Endothelial cell of umbilical vein (primary cell): ENCODE results near the gene MAML2.

Experiments
- EZH2 ChIP-seq: IDR thresholded peaks from 2 replicates; pipeline ENCODE4 v1.6.1; 2012; ENCODE audit warnings: borderline replicate concordance, low read depth, mild to moderate bottlenecking, moderate library complexity, low read length, inconsistent platforms; ENCODE audit not compliant: severe bottlenecking
- FOS ChIP-seq: IDR thresholded peaks from 2 replicates; pipeline ENCODE4 v1.6.1; 2011; ENCODE audit warnings: mild to moderate bottlenecking, low read length, moderate library complexity, borderline replicate concordance; ENCODE audit not compliant: insufficient read depth
- JUN ChIP-seq: IDR thresholded peaks from 2 replicates; pipeline ENCODE4 v1.6.1; 2011; ENCODE audit warnings: borderline replicate concordance, low read depth; ENCODE audit not compliant: insufficient read length, insufficient read depth
- MYC ChIP-seq: IDR thresholded peaks from one replicate; pipeline ENCODE4 v1.6.1; 2011; ENCODE audit warnings: mild to moderate bottlenecking, low read depth, low read length
- POLR2A ChIP-seq: IDR thresholded peaks from 2 replicates; pipeline ENCODE4 v1.6.1; 2012; ENCODE audit warnings: low read depth, mild to moderate bottlenecking, control low read depth, low read length
- POLR2AphosphoS5 ChIP-seq: IDR thresholded peaks from 2 replicates; pipeline ENCODE4 v1.6.1; 2012; ENCODE audit warnings: low read depth, mild to moderate bottlenecking, control low read depth, low read length, moderate library complexity; ENCODE audit not compliant: insufficient read depth
- TF ChIP-seq, protein P1 (sequence below), 2 donors: IDR thresholded peaks; 1 replicate in 1 of 2; 2 replicates in 1 of 2; pipeline ENCODE4 v1.5.1; 2011; ENCODE audit warnings: low read length in 2 of 2, mild to moderate bottlenecking in 2 of 2, moderate library complexity in 2 of 2, control low read depth in 1 of 2, inconsistent platforms in 1 of 2, low read depth in 1 of 2; ENCODE audit not compliant: insufficient read depth in 1 of 2; ENCODE audit errors: extremely low read depth in 1 of 2
- TF ChIP-seq, protein P2 (sequence below): IDR thresholded peaks from 2 replicates; pipeline ENCODE4 v1.6.1; 2011; ENCODE audit not compliant: insufficient read depth, insufficient read length

DNA sequence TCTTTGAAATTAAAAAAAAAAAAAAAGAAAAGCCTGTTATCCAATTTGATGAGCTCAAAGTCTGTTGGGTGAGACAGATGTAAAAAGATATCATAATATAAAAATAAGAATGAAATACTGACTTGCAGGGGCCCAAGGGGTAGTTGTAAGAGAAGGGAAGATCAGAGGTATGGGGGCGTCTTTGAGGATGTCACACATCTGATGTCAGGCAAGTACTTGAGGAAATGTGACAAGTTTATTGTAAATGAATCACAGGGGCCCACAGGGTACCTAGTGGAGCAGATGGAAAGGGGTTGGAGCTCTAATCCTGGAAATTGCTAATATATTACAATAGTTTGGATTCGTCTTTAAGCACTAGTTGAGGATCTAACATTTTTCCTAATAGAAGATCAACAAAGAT, 131.6 kb downstream of the MAML2 start:
- TF ChIP-seq MYC (no peak), FOS (no peak), POLR2A (no peak), EZH2 (no peak), POLR2AphosphoS5 (no peak), JUN (no peak)
- TF ChIP-seq, protein P1, sequence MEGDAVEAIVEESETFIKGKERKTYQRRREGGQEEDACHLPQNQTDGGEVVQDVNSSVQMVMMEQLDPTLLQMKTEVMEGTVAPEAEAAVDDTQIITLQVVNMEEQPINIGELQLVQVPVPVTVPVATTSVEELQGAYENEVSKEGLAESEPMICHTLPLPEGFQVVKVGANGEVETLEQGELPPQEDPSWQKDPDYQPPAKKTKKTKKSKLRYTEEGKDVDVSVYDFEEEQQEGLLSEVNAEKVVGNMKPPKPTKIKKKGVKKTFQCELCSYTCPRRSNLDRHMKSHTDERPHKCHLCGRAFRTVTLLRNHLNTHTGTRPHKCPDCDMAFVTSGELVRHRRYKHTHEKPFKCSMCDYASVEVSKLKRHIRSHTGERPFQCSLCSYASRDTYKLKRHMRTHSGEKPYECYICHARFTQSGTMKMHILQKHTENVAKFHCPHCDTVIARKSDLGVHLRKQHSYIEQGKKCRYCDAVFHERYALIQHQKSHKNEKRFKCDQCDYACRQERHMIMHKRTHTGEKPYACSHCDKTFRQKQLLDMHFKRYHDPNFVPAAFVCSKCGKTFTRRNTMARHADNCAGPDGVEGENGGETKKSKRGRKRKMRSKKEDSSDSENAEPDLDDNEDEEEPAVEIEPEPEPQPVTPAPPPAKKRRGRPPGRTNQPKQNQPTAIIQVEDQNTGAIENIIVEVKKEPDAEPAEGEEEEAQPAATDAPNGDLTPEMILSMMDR (IDR thresholded peaks at IDR 0.05; ENCODE audit: extremely low read depth in 1 of 2, insufficient read depth in 1 of 2, low read depth in 1 of 2, low read length in 2 of 2): no peak
- TF ChIP-seq, protein P2, sequence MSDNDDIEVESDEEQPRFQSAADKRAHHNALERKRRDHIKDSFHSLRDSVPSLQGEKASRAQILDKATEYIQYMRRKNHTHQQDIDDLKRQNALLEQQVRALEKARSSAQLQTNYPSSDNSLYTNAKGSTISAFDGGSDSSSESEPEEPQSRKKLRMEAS: no peak
